NOMO-1 treated with DMSO at 0.1 percent for 48 hours (cell line): ENCODE results near the gene PRKCA.
"Not testable (repeated sequence)": the region's sequence is repeated elsewhere in the genome, so short reads cannot be mapped to it uniquely, and the experiment has no call there.

Experiments
- DNase-seq: peaks from one replicate; lab custom pipeline; 2025; ENCODE audit not compliant: unreplicated experiment; lab: John Stamatoyannopoulos, UW

PRKCA gene

DNA sequence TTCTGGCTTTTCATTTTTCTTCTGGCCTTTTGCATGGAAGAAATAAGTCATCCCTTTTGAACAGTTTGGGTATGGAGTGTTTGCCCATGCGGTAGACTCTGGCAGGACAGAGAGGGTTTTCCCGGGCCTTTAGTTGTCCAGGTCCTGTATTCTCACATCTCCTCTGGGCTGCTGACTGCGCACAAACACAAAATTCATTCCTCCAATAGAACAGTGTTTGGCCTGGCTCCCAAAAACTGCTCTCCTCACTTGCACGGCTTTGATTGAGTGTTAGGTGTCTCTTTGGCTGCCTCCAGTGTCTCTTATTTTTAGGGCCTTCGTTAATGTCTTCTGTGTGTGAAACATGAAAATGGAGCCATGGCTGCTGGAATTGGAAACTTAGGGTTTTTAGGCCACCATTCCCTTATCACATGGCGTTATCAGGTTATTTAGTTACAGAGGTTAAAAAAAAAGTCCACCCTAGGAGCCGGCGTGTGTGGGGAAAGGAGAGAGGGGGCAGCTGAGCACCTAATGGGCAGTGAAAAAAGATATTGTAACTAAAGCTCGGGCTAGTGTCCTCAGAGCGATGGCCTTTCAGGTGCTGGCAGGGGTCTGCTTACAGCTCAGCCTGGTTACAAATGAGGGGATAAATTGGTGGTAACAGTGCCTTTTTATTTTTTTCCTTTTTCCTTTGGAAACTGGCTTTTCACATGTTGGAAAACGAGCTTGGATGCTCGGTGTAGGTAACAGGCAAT, 47.3 kb downstream of the PRKCA start:
- no peak for DNase-seq

DNA sequence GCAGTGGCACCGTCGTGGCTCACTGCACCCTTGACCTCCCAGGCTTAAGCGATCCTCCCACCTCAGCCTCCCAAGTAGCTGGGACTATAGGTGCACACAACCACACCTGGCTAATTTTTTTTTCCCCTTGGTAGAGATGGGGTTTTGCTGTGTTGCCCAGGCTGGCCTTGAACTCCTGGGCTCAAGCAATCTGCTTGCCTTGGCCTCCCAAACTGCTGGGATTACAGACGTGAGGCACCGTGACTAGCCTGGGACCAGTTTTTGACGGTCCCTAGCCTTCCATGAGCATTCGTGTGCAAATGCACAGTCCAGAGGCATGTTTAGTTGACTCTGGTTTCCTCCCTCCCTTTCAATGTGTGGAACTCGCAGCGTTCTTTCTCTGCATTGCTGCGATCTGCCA, 48.2 kb downstream of the PRKCA start:
- DNase-seq, result not testable (repeated sequence)

DNA sequence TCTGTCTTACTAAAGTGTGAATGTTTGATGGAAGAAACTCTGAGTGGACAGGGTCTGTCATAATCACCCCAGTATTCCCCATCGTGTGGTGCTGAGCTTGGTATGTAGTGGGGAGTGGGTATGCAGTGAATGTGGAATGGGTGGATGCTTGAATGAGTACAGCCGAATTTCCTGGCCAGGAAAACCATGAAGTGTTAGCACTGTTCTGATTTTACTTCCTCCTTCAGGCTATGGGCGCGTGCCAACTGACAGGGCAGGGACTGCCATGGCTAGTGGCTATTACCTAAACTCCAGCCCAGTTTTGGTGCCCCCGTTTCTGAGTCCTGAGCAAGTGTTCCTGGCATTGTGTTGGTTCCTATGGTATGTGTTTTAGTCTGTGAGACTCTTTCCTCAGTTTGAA, 48.6 kb downstream of the PRKCA start:
- no peak for DNase-seq

DNA sequence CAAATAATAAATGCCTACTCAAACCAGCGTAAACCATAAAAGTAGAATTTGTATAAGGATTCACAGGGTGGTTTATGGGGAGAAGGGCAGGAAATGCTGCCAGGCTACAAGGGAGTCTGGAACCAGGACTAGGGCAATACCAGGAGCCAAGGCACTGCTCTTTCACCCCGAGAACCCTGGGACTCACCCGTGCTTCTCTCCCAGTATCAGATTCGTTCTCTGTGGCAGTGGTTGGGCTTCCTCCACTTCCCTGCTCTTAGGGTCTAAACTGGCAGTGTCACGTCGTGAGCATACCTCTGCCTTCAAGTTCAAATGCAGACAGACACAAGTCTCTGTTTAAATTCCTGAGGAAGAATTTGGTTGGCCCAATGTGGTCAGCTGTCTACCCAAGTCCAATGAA, 49.3 kb downstream of the PRKCA start:
- no peak for DNase-seq

GRCh38 chr17:66353937-66354401, 51.6 kb downstream of the PRKCA start:
- no peak for DNase-seq

DNA sequence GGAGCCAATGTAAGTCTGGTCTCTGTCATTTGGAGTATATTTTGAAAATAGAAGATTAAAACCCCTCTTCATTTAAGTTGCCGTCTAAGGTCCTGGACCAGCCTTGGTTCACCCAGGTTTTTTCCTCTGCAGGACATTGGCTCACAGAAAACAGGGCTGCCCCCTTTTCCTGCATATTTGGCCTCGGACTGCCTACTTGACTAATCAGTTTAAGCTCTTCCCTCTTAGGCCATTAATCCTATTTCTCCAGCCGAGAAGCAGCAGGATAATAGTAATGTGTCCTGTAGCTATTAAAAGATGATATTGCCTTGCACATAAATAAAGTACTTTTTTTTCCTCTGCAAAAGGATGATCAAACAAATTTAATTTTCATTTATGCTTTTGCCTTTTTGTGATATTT, 52.1 kb downstream of the PRKCA start:
- DNase-seq, result no peak

DNA sequence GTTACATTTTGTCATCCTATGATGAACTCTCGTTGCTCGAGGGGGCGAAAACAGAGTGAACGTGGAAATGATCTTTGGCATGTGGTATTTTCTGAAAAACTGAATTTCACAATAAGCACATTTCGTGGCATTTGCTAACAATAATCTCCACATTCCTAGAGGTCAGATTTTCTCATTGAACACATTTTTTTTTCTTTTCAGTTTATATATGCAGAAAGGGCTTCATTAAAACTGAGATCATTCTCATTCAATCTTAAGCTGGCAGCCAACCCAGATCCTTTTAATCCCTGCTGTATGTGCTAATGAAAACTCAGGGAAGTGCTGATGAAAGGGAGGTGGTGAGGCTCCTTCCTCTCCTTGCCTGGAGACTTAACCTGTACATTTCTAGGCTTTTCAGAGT, 52.6 kb downstream of the PRKCA start:
- DNase-seq, result no peak

GRCh38 chr17:66355510-66355909, 53.1 kb downstream of the PRKCA start:
- DNase-seq, result no peak

GRCh38 chr17:66357037-66357436, 54.6 kb downstream of the PRKCA start:
- no peak for DNase-seq

GRCh38 chr17:66359351-66359750, 56.9 kb downstream of the PRKCA start:
- no peak for DNase-seq

- DNase-seq, result not testable (repeated sequence)
Observed at GRCh38 chr17:66360961-66361565, 58.6 kb downstream of the PRKCA start.

DNA sequence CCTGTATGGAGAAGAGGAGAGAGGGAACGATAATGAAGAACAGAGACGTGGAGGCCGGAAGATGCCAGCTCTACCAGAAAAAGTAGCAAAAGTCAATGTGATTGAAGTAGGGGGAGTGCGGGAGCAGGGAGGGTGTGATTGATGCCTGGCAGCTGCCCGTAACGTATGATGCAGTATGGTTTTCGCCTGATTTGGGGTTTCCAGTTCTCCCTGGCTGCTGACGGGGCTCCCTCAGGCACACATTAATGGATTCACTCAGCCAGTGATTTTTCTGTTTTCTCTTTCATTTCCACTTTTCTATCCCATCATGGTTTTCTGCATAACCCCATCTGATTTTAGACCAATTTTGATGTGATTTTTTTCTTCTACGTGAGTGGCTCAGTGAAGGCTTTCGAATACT, 62.1 kb downstream of the PRKCA start:
- no peak for DNase-seq

- DNase-seq, result no peak
Observed at GRCh38 chr17:66364990-66365490, 62.6 kb downstream of the PRKCA start.

DNA sequence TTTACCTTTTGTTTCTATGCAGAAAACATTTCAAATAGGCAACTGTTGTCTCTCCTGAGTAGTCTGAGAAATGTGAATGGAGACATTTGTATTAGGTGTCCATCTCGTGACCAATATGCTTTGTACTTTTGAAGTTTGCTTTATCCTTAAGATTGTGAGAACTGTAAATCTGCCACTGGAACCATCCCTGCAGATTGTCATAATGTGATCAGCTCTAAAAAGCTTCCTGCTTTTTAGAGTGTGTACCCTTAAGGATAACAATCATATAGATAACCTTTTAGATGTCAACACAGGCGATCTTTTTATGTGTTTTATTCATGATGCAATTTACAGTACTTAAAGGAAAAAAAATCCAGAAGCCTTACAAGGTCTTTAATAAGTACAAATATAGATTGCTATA, 63.5 kb downstream of the PRKCA start:
- DNase-seq, result no peak

GRCh38 chr17:66367107-66367506, 64.7 kb downstream of the PRKCA start:
- no peak for DNase-seq

- DNase-seq, result no peak
Observed at GRCh38 chr17:66369830-66370229, 67.4 kb downstream of the PRKCA start.

DNA sequence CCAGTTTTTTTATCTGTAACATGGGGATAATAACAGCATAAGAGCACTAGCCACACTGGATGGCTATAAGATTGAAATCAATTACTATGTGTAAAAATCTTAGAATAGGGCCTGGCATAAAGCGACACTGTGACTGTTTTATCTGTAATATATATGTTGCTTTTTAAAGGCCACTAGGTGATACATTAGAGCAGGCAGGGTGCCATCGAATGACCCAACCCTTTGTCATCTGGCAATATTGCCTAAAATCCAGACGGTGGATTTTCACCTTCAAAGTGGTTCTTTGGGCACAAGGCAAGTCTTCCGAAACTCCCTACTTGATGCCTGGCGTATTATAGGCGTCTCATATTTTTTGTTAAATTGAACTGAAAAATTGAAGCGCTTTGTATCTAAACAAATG, 69.1 kb downstream of the PRKCA start:
- no peak for DNase-seq

DNA sequence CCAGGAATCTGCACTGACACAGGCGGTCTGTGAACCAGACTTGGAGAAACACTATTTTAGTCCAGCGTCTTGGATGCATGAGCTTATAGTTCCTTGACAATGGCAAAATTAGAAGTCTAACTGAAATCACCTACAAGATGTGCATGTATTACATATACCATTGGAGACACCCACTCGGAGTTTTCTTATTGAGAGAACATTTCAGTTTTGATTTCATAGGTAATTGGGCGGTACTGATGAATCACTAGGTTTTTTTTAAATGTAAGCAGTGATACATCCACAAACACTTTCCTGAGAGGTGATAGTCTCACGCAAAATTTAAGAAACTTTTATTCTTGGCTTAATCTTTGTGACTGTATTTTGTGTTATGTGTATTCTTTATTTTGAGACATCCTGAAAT, 69.8 kb downstream of the PRKCA start:
- DNase-seq, result no peak

DNA sequence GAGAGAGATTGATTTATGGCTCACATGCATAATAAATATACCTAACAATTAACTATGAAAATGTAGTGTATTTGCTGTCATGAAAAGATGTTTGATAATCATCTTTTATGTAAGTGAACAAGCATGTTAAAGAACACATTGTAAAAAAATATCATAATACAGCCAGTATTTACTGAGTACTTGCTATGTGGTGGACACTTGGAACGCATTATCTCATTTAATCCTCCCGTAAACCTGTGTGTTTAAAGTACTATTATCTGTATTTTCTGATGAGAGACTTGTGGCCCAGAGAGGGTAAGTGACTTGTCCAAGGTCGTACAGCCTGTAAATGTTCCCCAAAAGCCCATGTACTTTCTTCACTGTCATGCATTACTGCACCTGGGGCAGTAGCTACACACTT, 70.7 kb downstream of the PRKCA start:
- DNase-seq, result no peak

DNA sequence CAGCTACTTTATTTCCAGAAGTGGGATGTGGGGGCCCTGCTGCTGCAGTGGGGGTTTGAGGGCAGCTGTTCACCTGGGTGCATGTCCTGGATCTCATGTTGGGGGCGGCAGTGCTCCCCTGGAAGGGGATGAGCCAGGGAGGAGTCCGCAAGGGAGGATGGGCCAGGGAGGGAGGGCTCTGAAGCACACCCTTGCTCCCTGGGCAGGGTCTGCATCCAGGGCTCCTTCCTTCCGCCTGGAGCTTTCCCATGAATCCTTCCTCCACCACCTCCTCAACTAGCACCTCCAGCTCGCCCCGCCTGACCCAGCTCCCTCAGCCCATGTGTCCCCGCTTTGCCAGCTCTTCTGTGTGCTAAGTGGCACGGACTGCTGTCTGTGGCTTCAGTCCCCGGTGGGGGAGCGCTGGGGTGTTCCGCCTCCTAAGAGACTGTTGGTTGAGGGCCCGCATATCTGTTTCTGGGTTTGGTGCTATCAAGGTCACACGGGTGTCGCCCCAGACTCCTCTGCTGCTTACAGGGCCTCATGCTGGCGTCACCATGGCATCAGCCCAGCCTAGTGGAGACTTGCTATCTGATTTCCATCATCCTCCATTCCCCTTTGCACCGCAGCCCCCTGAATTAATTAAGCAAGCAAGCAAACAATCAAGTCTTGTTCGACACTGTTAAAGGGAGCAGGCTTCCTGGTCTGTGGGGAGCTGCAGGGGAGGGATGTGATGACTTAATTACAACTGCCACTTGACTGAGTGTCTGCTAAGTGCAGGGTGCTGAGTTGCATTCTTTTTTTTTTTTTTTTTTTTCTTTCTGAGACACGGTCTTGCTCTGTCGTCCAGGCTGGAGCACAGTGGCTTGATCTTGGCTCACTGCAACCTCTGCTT, 71.8 kb downstream of the PRKCA start:
- peak; percentile 22 for DNase-seq

DNA sequence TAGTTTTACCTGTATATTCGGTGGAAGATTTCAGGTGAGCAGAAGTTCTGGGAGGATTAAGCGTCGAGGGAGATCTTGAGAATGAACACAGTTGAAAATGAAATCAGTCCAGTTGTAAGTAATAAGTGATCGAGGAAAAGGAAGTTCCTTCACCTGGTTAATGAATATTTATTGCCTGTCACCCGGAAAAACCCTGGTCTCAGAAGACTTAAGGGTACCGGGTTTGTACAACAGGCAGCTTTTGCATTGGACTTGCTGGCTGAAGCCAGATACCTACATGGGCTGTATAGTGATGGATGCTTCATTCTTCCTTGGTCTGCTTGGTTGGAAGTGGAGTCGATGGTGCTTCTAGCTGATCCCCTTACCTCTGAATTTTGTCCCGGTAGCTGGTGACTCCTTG, 72.7 kb downstream of the PRKCA start:
- DNase-seq, result no peak

- DNase-seq, result no peak
Observed at GRCh38 chr17:66378296-66378695, 75.9 kb downstream of the PRKCA start.
